HEK293 (cell line): ENCODE data around the gene YIPF2.
A peak's percentile ranks its signal among the peaks of the same experiment; 100 is the strongest.

Experiments
- CTCF ChIA-PET: fragments of 350-600 bp; formaldehyde crosslinking; extraction: SDS; loops from one replicate; lab custom pipeline; 2021; ENCODE audit warnings: antibody characterized with exemption; lab: Yijun Ruan, JAX
- POLR2A ChIA-PET: fragments of 300-600 bp; formaldehyde crosslinking; extraction: SDS; loops from one replicate; lab custom pipeline; 2020; ENCODE audit warnings: antibody characterized with exemption, inconsistent platforms; lab: Yijun Ruan, JAX
- H3K27ac ChIP-seq: fragments of 200-500 bp; sonication (Bioruptor generic); 2 replicates; pipeline ENCODE4 v1.5.1; 2014; ENCODE audit warnings: low read depth, low read length, control low read depth, inconsistent platforms; ENCODE audit errors: extremely low read depth
- H3K36me3 ChIP-seq, 2 experiments: fragments of 200-500 bp in 1 of 2; sonication (Bioruptor generic) in 1 of 2; 1 replicate in 1 of 2; 2 replicates in 1 of 2; pipeline ENCODE4 v1.5.1; 2014 to 2017; ENCODE audit warnings: inconsistent platforms in 2 of 2, low read length in 2 of 2; ENCODE audit not compliant: control insufficient read depth in 2 of 2, insufficient read depth in 1 of 2
- H3K4me1 ChIP-seq: fragments of 200-500 bp; sonication (Bioruptor generic); 2 replicates; pipeline ENCODE4 v1.5.1; 2014; ENCODE audit warnings: mild to moderate bottlenecking, low read length, inconsistent platforms; ENCODE audit not compliant: control insufficient read depth, insufficient read depth
- H3K4me3 ChIP-seq: 2 replicates; pipeline ENCODE4 v1.5.1; 2011; ENCODE audit warnings: low read depth, mild to moderate bottlenecking, control low read depth, low read length, moderate library complexity
- H3K9me3 ChIP-seq: fragments of 200-500 bp; sonication (Bioruptor generic); 2 replicates; pipeline ENCODE4 v1.5.1; 2014; ENCODE audit warnings: low read depth, low read length, inconsistent platforms; ENCODE audit not compliant: control insufficient read depth, insufficient read depth
- SALL2 ChIP-seq: fragments of 450-650 bp; formaldehyde crosslinking; IDR thresholded peaks from 2 replicates; pipeline ENCODE4 v1.5.0; 2017; ENCODE audit warnings: missing biosample characterization, mild to moderate bottlenecking, missing genetic modification characterization, borderline replicate concordance
- SCRT2 ChIP-seq: fragments of 450-650 bp; formaldehyde crosslinking; IDR thresholded peaks from 2 replicates; pipeline ENCODE4 v1.5.1; 2016; ENCODE audit warnings: missing biosample characterization, missing genetic modification characterization
- TRIM28 ChIP-seq: IDR thresholded peaks from 2 replicates; pipeline ENCODE4 v1.6.1; 2011; ENCODE audit warnings: low read length, control low read depth, borderline replicate concordance
- ZBTB17 ChIP-seq: fragments of 450-650 bp; formaldehyde crosslinking; IDR thresholded peaks from 2 replicates; pipeline ENCODE4 v1.5.1; 2016; ENCODE audit warnings: missing biosample characterization, missing genetic modification characterization
- ZBTB20 ChIP-seq: fragments of 450-650 bp; formaldehyde crosslinking; IDR thresholded peaks from 2 replicates; pipeline ENCODE4 v1.5.1; 2016; ENCODE audit warnings: missing biosample characterization, missing genetic modification characterization
- ZFHX2 ChIP-seq: fragments of 450-650 bp; formaldehyde crosslinking; conservative IDR thresholded peaks from 2 replicates; pipeline ENCODE4 v1.5.1; 2016; ENCODE audit warnings: missing biosample characterization, missing genetic modification characterization
- ZNF221 ChIP-seq: fragments of 450-650 bp; formaldehyde crosslinking; IDR thresholded peaks from 2 replicates; pipeline ENCODE4 v1.5.1; 2017; ENCODE audit warnings: missing biosample characterization, missing genetic modification characterization, borderline replicate concordance
- ZNF341 ChIP-seq: fragments of 450-650 bp; formaldehyde crosslinking; IDR thresholded peaks from 2 replicates; pipeline ENCODE4; 2016; ENCODE audit warnings: low read depth, missing biosample characterization, missing genetic modification characterization
- ZNF600 ChIP-seq: fragments of 450-650 bp; formaldehyde crosslinking; IDR thresholded peaks from 2 replicates; pipeline ENCODE4 v1.5.1; 2016; ENCODE audit warnings: missing biosample characterization, missing genetic modification characterization
- ZNF629 ChIP-seq: fragments of 450-650 bp; formaldehyde crosslinking; IDR thresholded peaks from 2 replicates; pipeline ENCODE4 v1.5.1; 2017; ENCODE audit warnings: missing biosample characterization, missing genetic modification characterization
- ZNF664 ChIP-seq: fragments of 450-650 bp; formaldehyde crosslinking; IDR thresholded peaks from 2 replicates; pipeline ENCODE4 v1.5.1; 2016; ENCODE audit warnings: missing biosample characterization, missing genetic modification characterization
- ZNF768 ChIP-seq: fragments of 450-650 bp; formaldehyde crosslinking; IDR thresholded peaks from 2 replicates; pipeline ENCODE4 v1.5.1; 2018; ENCODE audit warnings: missing biosample characterization, mild to moderate bottlenecking, missing genetic modification characterization
- TF ChIP-seq, protein P1 (sequence below): fragments of 450-650 bp; formaldehyde crosslinking; IDR thresholded peaks from 2 replicates; pipeline ENCODE4 v1.5.1; 2017; ENCODE audit warnings: missing biosample characterization, mild to moderate bottlenecking, missing genetic modification characterization, moderate library complexity
- TF ChIP-seq, protein P2 (sequence below): fragments of 450-650 bp; formaldehyde crosslinking; IDR thresholded peaks from 2 replicates; pipeline ENCODE4 v1.5.1; 2016; ENCODE audit warnings: missing biosample characterization, missing genetic modification characterization
- TF ChIP-seq, protein P3 (sequence below): fragments of 450-650 bp; formaldehyde crosslinking; IDR thresholded peaks from 2 replicates; pipeline ENCODE4 v1.5.1; 2017; ENCODE audit warnings: missing biosample characterization, missing genetic modification characterization
- TF ChIP-seq, protein P4 (sequence below): fragments of 450-650 bp; formaldehyde crosslinking; IDR thresholded peaks from 2 replicates; pipeline ENCODE4 v1.5.1; 2016; ENCODE audit warnings: missing biosample characterization, missing genetic modification characterization
- TF ChIP-seq, protein P5 (sequence below): fragments of 450-650 bp; formaldehyde crosslinking; IDR thresholded peaks from 2 replicates; pipeline ENCODE4 v1.5.1; 2016; ENCODE audit warnings: missing biosample characterization, missing genetic modification characterization

Gene YIPF2

DNA sequence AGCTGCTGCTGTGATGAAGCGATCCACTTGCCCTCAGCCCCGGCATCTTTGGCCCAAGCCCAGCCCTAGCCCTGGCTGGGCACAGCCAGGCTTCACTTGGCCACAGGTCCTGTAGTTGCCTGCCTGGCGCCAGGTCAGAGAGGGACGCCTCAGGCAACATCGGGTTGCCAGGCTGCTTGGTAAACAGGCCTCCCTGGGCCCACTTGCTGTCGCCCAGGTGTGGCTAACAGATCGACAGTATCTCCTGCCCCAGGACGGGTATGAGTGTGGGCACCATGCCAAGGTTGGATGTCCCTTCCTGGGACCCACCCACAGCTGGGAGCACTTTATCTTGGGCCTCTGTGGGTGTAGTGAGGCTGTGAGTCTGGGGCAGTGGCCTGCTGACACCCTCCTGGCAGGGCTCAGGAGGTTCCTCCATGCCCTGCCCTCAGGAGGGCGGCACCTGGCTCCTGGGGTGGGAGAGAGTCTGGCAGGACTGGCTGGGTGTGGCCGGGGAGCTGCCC is 29.2 kb downstream of the YIPF2 start (continued):
- TF ChIP-seq, protein P1, sequence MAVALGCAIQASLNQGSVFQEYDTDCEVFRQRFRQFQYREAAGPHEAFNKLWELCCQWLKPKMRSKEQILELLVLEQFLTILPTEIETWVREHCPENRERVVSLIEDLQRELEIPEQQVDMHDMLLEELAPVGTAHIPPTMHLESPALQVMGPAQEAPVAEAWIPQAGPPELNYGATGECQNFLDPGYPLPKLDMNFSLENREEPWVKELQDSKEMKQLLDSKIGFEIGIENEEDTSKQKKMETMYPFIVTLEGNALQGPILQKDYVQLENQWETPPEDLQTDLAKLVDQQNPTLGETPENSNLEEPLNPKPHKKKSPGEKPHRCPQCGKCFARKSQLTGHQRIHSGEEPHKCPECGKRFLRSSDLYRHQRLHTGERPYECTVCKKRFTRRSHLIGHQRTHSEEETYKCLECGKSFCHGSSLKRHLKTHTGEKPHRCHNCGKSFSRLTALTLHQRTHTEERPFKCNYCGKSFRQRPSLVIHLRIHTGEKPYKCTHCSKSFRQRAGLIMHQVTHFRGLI (tag by site-specific recombination) = peak; percentile 81

DNA sequence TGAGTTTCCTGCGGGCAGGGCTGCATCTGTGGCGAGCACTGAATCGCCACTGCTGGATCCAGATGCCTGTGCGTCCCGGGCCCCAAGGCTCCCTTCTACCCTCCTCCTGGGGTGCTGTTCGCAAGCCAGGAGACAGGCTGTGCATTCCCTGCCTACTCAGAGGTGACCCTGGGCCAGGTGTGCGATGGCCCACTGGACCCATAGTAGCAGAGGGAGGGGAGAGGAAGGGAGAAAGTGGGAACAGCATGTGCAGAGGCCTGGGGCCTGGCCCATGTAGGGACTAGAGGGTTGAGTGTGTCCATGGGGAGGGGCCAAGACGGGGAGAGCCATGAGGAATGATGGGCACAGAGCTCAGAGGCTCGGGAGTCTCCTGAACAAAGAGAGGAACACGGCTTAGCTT is 29.8 kb downstream of the YIPF2 start:
- POLR2A ChIA-PET = no interaction called here
- no peak for TF ChIP-seq SALL2 (tag by site-specific recombination)
- peak; percentile 72 for TF ChIP-seq ZNF341 (tag by site-specific recombination)
- peak; percentile 64 for TF ChIP-seq ZBTB20 (tag by site-specific recombination)
- TF ChIP-seq ZNF629 (tag by site-specific recombination) = no peak
- Histone ChIP-seq H3K4me1 (peaks cover 18% of the 10 kb centered on the region), H3K9me3 (no peaks in the 10 kb centered on the region), H3K36me3 (no peaks in the 10 kb centered on the region; a peak in 1 of 3 replicates), H3K4me3 (no peak overlapping the region), H3K27ac (no peak overlapping the region)
- CTCF ChIA-PET = no interaction called here

DNA sequence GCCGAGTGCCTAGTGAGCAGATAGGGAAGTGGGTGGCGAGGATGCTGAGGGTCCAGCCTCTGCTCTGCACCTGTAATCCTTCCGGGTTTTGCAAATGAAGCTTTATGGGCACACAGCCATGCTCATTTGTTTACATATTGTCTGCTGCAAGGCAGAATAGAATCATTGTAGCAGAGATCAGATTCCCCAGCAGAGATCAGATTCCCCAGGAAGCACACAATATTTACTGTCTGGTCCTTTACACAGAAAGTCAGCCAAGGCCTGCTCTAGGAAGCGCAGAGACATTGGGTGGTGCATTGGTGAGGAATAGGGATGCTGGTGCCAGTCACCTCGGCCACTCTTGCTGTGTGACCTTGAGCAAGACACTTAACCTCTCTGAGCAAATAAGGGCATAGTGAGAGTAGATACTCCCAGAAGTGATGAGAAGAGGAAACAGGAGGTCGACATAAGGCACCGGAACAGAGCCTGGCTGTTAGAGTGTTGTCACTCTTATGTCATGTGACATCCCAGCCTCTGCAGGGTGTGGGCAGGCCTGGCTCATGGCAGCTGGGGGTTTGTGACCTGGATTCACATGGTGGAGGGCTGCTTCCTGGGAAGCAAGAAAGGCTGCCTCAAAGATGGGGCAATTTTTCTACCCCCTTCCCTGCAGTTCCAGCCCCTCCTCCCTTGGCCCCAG is 31.4 kb downstream of the YIPF2 start:
- Histone ChIP-seq H3K36me3 (no peaks in the 10 kb centered on the region; a peak in 1 of 3 replicates), H3K9me3 (no peaks in the 10 kb centered on the region), H3K27ac (peak overlapping the region; percentile 19), H3K4me1 (peaks cover 18% of the 10 kb centered on the region), H3K4me3 (no peak overlapping the region)
- TF ChIP-seq ZBTB17 (tag by site-specific recombination) (peak; percentile 60), ZNF629 (tag by site-specific recombination) (0 out of 2 replicates have a peak, but pooled peaks have one; percentile 21), TRIM28 (0 out of 2 replicates have a peak, but pooled peaks have one; percentile 26), ZNF600 (tag by site-specific recombination) (0 out of 2 replicates have a peak, but pooled peaks have one; percentile 73), ZFHX2 (tag by site-specific recombination) (peak; percentile 27; the same call in 1 of the 2 replicates), ZNF664 (tag by site-specific recombination) (no peak), ZNF221 (tag by site-specific recombination) (no peak), ZNF768 (peak; percentile 97; the same call in 1 of the 2 replicates), SCRT2 (tag by site-specific recombination) (0 out of 2 replicates have a peak, but pooled peaks have one; percentile 13)
- TF ChIP-seq, protein P2, sequence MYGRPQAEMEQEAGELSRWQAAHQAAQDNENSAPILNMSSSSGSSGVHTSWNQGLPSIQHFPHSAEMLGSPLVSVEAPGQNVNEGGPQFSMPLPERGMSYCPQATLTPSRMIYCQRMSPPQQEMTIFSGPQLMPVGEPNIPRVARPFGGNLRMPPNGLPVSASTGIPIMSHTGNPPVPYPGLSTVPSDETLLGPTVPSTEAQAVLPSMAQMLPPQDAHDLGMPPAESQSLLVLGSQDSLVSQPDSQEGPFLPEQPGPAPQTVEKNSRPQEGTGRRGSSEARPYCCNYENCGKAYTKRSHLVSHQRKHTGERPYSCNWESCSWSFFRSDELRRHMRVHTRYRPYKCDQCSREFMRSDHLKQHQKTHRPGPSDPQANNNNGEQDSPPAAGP = peak; percentile 65; the same call in 1 of the 2 replicates
- TF ChIP-seq, protein P3, sequence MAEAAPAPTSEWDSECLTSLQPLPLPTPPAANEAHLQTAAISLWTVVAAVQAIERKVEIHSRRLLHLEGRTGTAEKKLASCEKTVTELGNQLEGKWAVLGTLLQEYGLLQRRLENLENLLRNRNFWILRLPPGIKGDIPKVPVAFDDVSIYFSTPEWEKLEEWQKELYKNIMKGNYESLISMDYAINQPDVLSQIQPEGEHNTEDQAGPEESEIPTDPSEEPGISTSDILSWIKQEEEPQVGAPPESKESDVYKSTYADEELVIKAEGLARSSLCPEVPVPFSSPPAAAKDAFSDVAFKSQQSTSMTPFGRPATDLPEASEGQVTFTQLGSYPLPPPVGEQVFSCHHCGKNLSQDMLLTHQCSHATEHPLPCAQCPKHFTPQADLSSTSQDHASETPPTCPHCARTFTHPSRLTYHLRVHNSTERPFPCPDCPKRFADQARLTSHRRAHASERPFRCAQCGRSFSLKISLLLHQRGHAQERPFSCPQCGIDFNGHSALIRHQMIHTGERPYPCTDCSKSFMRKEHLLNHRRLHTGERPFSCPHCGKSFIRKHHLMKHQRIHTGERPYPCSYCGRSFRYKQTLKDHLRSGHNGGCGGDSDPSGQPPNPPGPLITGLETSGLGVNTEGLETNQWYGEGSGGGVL (tag by site-specific recombination) = no peak
- TF ChIP-seq, protein P4, sequence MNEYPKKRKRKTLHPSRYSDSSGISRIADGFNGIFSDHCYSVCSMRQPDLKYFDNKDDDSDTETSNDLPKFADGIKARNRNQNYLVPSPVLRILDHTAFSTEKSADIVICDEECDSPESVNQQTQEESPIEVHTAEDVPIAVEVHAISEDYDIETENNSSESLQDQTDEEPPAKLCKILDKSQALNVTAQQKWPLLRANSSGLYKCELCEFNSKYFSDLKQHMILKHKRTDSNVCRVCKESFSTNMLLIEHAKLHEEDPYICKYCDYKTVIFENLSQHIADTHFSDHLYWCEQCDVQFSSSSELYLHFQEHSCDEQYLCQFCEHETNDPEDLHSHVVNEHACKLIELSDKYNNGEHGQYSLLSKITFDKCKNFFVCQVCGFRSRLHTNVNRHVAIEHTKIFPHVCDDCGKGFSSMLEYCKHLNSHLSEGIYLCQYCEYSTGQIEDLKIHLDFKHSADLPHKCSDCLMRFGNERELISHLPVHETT (tag by site-specific recombination) = 0 out of 2 replicates have a peak, but pooled peaks have one; percentile 35
- TF ChIP-seq, protein P5, sequence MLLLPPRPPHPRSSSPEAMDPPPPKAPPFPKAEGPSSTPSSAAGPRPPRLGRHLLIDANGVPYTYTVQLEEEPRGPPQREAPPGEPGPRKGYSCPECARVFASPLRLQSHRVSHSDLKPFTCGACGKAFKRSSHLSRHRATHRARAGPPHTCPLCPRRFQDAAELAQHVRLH (tag by site-specific recombination) = peak; percentile 70; the same call in 1 of the 2 replicates
- ChIA-PET CTCF (interaction anchor here (1.0 kb wide), 1 partner anchor 33 kb away, joined by 4 read pairs; no protein-coding TSS in a partner anchor), POLR2A (interaction anchor here (0.6 to 1.0 kb wide), 2 partner anchors 28 to 569 kb away, joined by 3 to 4 read pairs; no protein-coding TSS in a partner anchor)
